DND-41 (cell line): ENCODE measurements around the gene TTC12.

ENCODE experiments used
- EZH2 ChIP-seq: IDR thresholded peaks from 3 replicates; pipeline ENCODE4 v1.6.1; 2012; ENCODE audit warnings: borderline replicate concordance, low read depth, mild to moderate bottlenecking, moderate library complexity, low read length, inconsistent platforms; ENCODE audit not compliant: severe bottlenecking
- TF ChIP-seq, protein P1 (sequence below): IDR thresholded peaks from 2 replicates; pipeline ENCODE4 v1.5.1; 2012; ENCODE audit warnings: borderline replicate concordance, low read length, moderate library complexity, mild to moderate bottlenecking; ENCODE audit not compliant: poor library complexity, severe bottlenecking; ENCODE audit errors: extremely low read depth

GRCh38 chr11:113411536-113411935 lies 97.2 kb downstream of the TTC12 start:
- TF ChIP-seq, protein P1, sequence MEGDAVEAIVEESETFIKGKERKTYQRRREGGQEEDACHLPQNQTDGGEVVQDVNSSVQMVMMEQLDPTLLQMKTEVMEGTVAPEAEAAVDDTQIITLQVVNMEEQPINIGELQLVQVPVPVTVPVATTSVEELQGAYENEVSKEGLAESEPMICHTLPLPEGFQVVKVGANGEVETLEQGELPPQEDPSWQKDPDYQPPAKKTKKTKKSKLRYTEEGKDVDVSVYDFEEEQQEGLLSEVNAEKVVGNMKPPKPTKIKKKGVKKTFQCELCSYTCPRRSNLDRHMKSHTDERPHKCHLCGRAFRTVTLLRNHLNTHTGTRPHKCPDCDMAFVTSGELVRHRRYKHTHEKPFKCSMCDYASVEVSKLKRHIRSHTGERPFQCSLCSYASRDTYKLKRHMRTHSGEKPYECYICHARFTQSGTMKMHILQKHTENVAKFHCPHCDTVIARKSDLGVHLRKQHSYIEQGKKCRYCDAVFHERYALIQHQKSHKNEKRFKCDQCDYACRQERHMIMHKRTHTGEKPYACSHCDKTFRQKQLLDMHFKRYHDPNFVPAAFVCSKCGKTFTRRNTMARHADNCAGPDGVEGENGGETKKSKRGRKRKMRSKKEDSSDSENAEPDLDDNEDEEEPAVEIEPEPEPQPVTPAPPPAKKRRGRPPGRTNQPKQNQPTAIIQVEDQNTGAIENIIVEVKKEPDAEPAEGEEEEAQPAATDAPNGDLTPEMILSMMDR, result no peak
- no peak for TF ChIP-seq EZH2
